ENCODE measurements around the gene BTG2.

Gene BTG2

DNA sequence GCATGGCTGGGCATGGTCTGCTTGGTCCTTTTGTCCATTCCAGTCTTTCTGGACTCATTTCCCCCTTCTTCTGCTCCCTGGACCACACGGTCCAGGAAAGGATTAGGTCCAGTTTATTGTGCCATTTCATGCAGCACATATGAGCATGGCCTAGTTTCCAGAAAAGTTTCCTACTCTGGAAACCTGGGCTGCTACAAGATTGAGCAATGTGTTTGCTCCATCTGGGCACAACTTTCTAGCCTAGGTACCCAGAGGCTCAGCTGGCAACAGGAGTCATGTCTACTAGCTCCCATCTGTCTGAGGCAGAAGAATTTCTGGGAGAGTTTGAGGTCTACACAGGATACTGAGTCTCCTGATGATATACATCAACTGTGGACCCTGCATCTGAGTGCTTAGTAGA is 30.8 kb downstream of the BTG2 start:
- no peaks in the 10 kb centered on the region for H3K36me3 ChIP-seq (ENCODE audit: insufficient read depth, low read length)
- H3K9me2 ChIP-seq (ENCODE audit: low read depth, low read length) = no peaks in the 10 kb centered on the region
- no peaks in the 10 kb centered on the region for H3F3A ChIP-seq (ENCODE audit: insufficient read depth, low read length)
- no peak overlapping the region for H2AFZ ChIP-seq (ENCODE audit: low read length)
- H3K27ac ChIP-seq (ENCODE audit: low read depth, low read length, poor library complexity, severe bottlenecking) = peak overlapping the region; percentile 75
- H4K20me1 ChIP-seq (ENCODE audit: insufficient read depth, low read length) = no peaks in the 10 kb centered on the region
- no peak for TF ChIP-seq EZH2 (IDR thresholded peaks at IDR 0.05; ENCODE audit: borderline replicate concordance, low read length)
- TF ChIP-seq, protein P1, sequence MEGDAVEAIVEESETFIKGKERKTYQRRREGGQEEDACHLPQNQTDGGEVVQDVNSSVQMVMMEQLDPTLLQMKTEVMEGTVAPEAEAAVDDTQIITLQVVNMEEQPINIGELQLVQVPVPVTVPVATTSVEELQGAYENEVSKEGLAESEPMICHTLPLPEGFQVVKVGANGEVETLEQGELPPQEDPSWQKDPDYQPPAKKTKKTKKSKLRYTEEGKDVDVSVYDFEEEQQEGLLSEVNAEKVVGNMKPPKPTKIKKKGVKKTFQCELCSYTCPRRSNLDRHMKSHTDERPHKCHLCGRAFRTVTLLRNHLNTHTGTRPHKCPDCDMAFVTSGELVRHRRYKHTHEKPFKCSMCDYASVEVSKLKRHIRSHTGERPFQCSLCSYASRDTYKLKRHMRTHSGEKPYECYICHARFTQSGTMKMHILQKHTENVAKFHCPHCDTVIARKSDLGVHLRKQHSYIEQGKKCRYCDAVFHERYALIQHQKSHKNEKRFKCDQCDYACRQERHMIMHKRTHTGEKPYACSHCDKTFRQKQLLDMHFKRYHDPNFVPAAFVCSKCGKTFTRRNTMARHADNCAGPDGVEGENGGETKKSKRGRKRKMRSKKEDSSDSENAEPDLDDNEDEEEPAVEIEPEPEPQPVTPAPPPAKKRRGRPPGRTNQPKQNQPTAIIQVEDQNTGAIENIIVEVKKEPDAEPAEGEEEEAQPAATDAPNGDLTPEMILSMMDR (IDR thresholded peaks at IDR 0.05; ENCODE audit: low read length) = no peak
- no peaks in the 10 kb centered on the region for H3K9me3 ChIP-seq (ENCODE audit: low read length)
- no peak overlapping the region for H3K4me2 ChIP-seq (ENCODE audit: low read length)
- H3K27me3 ChIP-seq (ENCODE audit: insufficient read depth, low read length) = no peaks in the 10 kb centered on the region
- peaks cover 64% of the 10 kb centered on the region for H3K4me1 ChIP-seq (ENCODE audit: insufficient read depth, low read length, severe bottlenecking)
- H3K79me2 ChIP-seq (ENCODE audit: insufficient read depth, low read length) = no peaks in the 10 kb centered on the region
- H3K4me3 ChIP-seq (ENCODE audit: low read depth, low read length, poor library complexity, severe bottlenecking) = no peak overlapping the region
- peak overlapping the region; percentile 33; the same call in 1 of the 2 replicates for H3K9ac ChIP-seq (ENCODE audit: low read length)

- Histone ChIP-seq H3K9me3 (ENCODE audit: low read length) (no peaks in the 10 kb centered on the region), H3K79me2 (ENCODE audit: insufficient read depth, low read length) (no peaks in the 10 kb centered on the region), H3F3A (ENCODE audit: insufficient read depth, low read length) (no peaks in the 10 kb centered on the region), H4K20me1 (ENCODE audit: insufficient read depth, low read length) (no peaks in the 10 kb centered on the region), H3K27ac (ENCODE audit: low read depth, low read length, poor library complexity, severe bottlenecking) (peak overlapping the region; percentile 68), H3K36me3 (ENCODE audit: insufficient read depth, low read length) (no peaks in the 10 kb centered on the region), H3K9ac (ENCODE audit: low read length) (peak overlapping the region; percentile 50; the same call in 1 of the 2 replicates), H3K27me3 (ENCODE audit: insufficient read depth, low read length) (no peaks in the 10 kb centered on the region), H2AFZ (ENCODE audit: low read length) (no peak overlapping the region), H3K4me1 (ENCODE audit: insufficient read depth, low read length, severe bottlenecking) (peaks cover 71% of the 10 kb centered on the region), H3K4me2 (ENCODE audit: low read length) (peak overlapping the region; percentile 10; the same call in 1 of the 2 replicates), H3K9me2 (ENCODE audit: low read depth, low read length) (no peaks in the 10 kb centered on the region), H3K4me3 (ENCODE audit: low read depth, low read length, poor library complexity, severe bottlenecking) (no peak overlapping the region)
- no peak for TF ChIP-seq EZH2 (IDR thresholded peaks at IDR 0.05; ENCODE audit: borderline replicate concordance, low read length)
- TF ChIP-seq, protein P1 (IDR thresholded peaks at IDR 0.05; ENCODE audit: low read length) = peak; percentile 78
These were observed 33.2 kb downstream of the BTG2 start for GRCh38 chr1:203338335-203339036.

GRCh38 chr1:203340112-203340790 is 34.9 kb downstream of the BTG2 start:
- Histone ChIP-seq H3K4me1 (ENCODE audit: insufficient read depth, low read length, severe bottlenecking) (peaks cover 75% of the 10 kb centered on the region), H3K36me3 (ENCODE audit: insufficient read depth, low read length) (no peaks in the 10 kb centered on the region), H3F3A (ENCODE audit: insufficient read depth, low read length) (no peaks in the 10 kb centered on the region), H3K9me3 (ENCODE audit: low read length) (no peaks in the 10 kb centered on the region), H2AFZ (ENCODE audit: low read length) (no peak overlapping the region), H3K4me2 (ENCODE audit: low read length) (no peak overlapping the region), H3K79me2 (ENCODE audit: insufficient read depth, low read length) (no peaks in the 10 kb centered on the region), H3K27ac (ENCODE audit: low read depth, low read length, poor library complexity, severe bottlenecking) (peak overlapping the region; percentile 68), H3K4me3 (ENCODE audit: low read depth, low read length, poor library complexity, severe bottlenecking) (no peak overlapping the region), H3K27me3 (ENCODE audit: insufficient read depth, low read length) (no peaks in the 10 kb centered on the region), H3K9ac (ENCODE audit: low read length) (peak overlapping the region; percentile 21; the same call in 1 of the 2 replicates), H4K20me1 (ENCODE audit: insufficient read depth, low read length) (no peaks in the 10 kb centered on the region), H3K9me2 (ENCODE audit: low read depth, low read length) (no peaks in the 10 kb centered on the region)
- TF ChIP-seq, protein P1 (IDR thresholded peaks at IDR 0.05; ENCODE audit: low read length) = peak; percentile 97
- TF ChIP-seq EZH2 (IDR thresholded peaks at IDR 0.05; ENCODE audit: borderline replicate concordance, low read length) = no peak
